Heart left ventricle (tissue), 16 donors: ENCODE measurements around the gene LIN9. TPM values are rescaled to one million over a fixed set of nuclear protein-coding genes. Genes with fewer than 3 reads are reported as not detected.
"Not testable (repeated sequence)": the region's sequence is repeated elsewhere in the genome, so short reads cannot be mapped to it uniquely, and the experiment has no call there.

Experiments used
- ATAC-seq, 4 donors: fragments of 200-7000 bp; cut with Tn5 transposase; one replicate each; pipeline ENCODE4 v1.9.1; 2020 to 2022; ENCODE audit warnings: moderate library complexity in 4 of 4, mild to moderate bottlenecking in 3 of 4, moderate number of reproducible peaks in 1 of 4
- DNase-seq, 5 donors: peaks; one replicate each; pipeline ENCODE4 v3.0.0-alpha.2; 2020
- H3K27ac ChIP-seq, 12 donors: fragments of 200-600 bp; sonication (generic) in 4 of 12; one replicate each; pipeline versions ENCODE4 v1.5.0 to v1.8.0; 2016 to 2022; ENCODE audit warnings: mild to moderate bottlenecking in 2 of 12
- H3K27me3 ChIP-seq, 9 donors: fragments of 200-600 bp; sonication (generic) in 2 of 9; one replicate each; pipeline versions ENCODE4 v1.5.1 to v1.8.0; 2016 to 2022; ENCODE audit warnings: mild to moderate bottlenecking in 3 of 9
- H3K36me3 ChIP-seq, 9 donors: fragments of 200-600 bp; sonication (generic) in 2 of 9; one replicate each; pipeline versions ENCODE4 v1.5.0 to v1.8.0; 2018 to 2022; ENCODE audit warnings: mild to moderate bottlenecking in 2 of 9
- H3K4me1 ChIP-seq, 12 donors: fragments of 200-600 bp; sonication (generic) in 4 of 12; one replicate each; pipeline versions ENCODE4 v1.5.0 to v1.8.0; 2016 to 2022; ENCODE audit warnings: mild to moderate bottlenecking in 3 of 12
- H3K4me3 ChIP-seq, 12 donors: fragments of 200-600 bp; sonication (generic) in 4 of 12; one replicate each; pipeline versions ENCODE4 v1.5.0 to v1.8.0; 2017 to 2022; ENCODE audit warnings: mild to moderate bottlenecking in 9 of 12, moderate library complexity in 4 of 12
- H3K9me3 ChIP-seq, 12 donors: fragments of 200-600 bp; sonication (generic) in 4 of 12; one replicate each; pipeline versions ENCODE4 v1.5.0 to v1.8.0; 2016 to 2022; ENCODE audit warnings: mild to moderate bottlenecking in 1 of 12
- POLR2A ChIP-seq, 2 donors: fragments of 450-650 bp; IDR thresholded peaks; one replicate each; pipeline ENCODE4 v1.6.1; 2017; ENCODE audit warnings: antibody characterized with exemption in 2 of 2, mild to moderate bottlenecking in 2 of 2, moderate library complexity in 2 of 2
- WGBS, 4 donors: extraction: QIAGEN DNeasy Blood & Tissue Kit in 2 of 4; methylation state at CpG; one replicate each; pipeline versions ENCODE4 v1.1.5 to v1.1.7; 2013 to 2018; 5-methylcytosine and 5-hydroxymethylcytosine counted together
- intact Hi-C, 10 donors: fragments of 100-400 bp; cut with DNase I; formaldehyde crosslinking; loops; one replicate each; pipeline versions ENCODE4 v1.11.1 to v1.14.2; 2022
- polyA plus RNA-seq, 2 donors: library from polyadenylated mRNA; stranded (reverse); fragments of 200-250 nt; gene quantifications; one replicate each; pipeline ENCODE4 v1.2.3, GENCODE V29; 2013
- total RNA-seq, 9 donors: library from RNA; depleted of rRNA in 2 of 9; stranded (reverse); fragments of >200 nt in 2 of 9; fragmentation: NEBNext Ultra II Directional in 3 of 9; extraction: Animal tissue kit (Norgen Biotek cat#: 25700) in 3 of 9; gene quantifications; one replicate each; pipeline versions ENCODE4 v1.1.0 to v1.2.4, GENCODE V29; 2016 to 2023
- TF ChIP-seq, protein P1 (sequence below), 12 donors: fragments of 200-600 bp; sonication (generic) in 4 of 12; IDR thresholded peaks; one replicate each; pipeline versions ENCODE4 v1.5.0 to v1.8.0; 2018 to 2022; ENCODE audit warnings: antibody characterized with exemption in 12 of 12, mild to moderate bottlenecking in 5 of 12
- donor health status: ischemic (EF 13 %, LVEDD 7.1; RV severe dilation, severe dysfunction).
- donor health status: healthy with polysubstance abuse.
- donor health status: DM: no; HTN: yes; CAD: no.
- donor health status: DM: no; HTN: no; CAD: no.
- donor health status: ischemic (EF 25% LVEDD 6.9; RV normal size, moderate dysfunction).
- donor health status: ischemic (EF 25% LVEDD 5.7; RV mildly dilated, moderate dysfunction).
- donor health status: healthy.
- donor health status: DM: yes; HTN: yes; CAD: no.
- donor health status: ischemic (EF 35%, LVEDD 5.7; RV mildly dilated, moderate dysfunction).
- donor health status: nonischemic (EF 11% LVEDD 7.7; RV severe dilation, severe dysfunction).
- donor health status: DM: yes; HTN: yes; CAD: no.
- donor health status: PGD.
- donor health status: ischemic (EF 29% LVEDD 5.4; RV normal size, mild dysfunction).
- donor health status: nonischemic (EF 23%, LVEDD 6.1; RV moderate dilation, normal function).

Gene LIN9
- total and polyA plus RNA-seq, 11 donors = 10.9 to 21.0 (median 17.7) TPM

DNA sequence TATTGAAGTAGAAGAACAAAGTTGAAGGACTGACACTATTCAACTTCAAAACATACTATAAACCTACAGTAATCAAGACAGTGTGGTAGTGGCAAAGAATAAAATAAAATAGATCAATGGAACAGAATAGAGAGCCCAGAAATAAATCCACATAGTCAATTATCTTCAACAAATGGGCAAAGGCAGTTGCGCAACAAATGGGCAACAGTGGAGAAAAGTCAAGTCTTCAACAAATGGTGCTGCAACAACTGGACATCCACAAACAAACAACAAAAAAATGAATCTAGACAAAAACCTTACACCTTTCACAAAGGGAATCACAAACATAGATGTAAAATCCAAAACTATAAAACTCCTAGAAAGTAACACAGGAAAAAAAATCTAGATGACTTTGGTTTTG is 47.1 kb downstream of the LIN9 start:
- Histone ChIP-seq H3K4me1 (no peaks in the 10 kb centered on the region), H3K27ac (no peak overlapping the region), H3K4me3 (no peak overlapping the region), H3K27me3 (no peaks in the 10 kb centered on the region), H3K36me3 (peaks cover 0 to 74% (median 3%) of the 10 kb centered on the region in 9 donors), H3K9me3 (peaks cover 0 to 33% (median 13%) of the 10 kb centered on the region in 12 donors)
- WGBS, 4 donors = 93 to 98% (median 98%) methylated on average over 1 of the region's 1 CpG
- TF ChIP-seq, protein P1, sequence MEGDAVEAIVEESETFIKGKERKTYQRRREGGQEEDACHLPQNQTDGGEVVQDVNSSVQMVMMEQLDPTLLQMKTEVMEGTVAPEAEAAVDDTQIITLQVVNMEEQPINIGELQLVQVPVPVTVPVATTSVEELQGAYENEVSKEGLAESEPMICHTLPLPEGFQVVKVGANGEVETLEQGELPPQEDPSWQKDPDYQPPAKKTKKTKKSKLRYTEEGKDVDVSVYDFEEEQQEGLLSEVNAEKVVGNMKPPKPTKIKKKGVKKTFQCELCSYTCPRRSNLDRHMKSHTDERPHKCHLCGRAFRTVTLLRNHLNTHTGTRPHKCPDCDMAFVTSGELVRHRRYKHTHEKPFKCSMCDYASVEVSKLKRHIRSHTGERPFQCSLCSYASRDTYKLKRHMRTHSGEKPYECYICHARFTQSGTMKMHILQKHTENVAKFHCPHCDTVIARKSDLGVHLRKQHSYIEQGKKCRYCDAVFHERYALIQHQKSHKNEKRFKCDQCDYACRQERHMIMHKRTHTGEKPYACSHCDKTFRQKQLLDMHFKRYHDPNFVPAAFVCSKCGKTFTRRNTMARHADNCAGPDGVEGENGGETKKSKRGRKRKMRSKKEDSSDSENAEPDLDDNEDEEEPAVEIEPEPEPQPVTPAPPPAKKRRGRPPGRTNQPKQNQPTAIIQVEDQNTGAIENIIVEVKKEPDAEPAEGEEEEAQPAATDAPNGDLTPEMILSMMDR (IDR thresholded peaks at IDR 0.05) = no peak
- no peak for TF ChIP-seq POLR2A (IDR thresholded peaks at IDR 0.05)
- no peak for ATAC-seq
- intact Hi-C loops = no loop called here
- no peak for DNase-seq

GRCh38 chr1:226255380-226255779 is 53.6 kb downstream of the LIN9 start:
- Histone ChIP-seq H3K36me3 (peaks cover 0 to 34% (median 6%) of the 10 kb centered on the region in 9 donors), H3K9me3 (peaks cover 0 to 16% (median 10%) of the 10 kb centered on the region in 12 donors), H3K4me1 (no peaks in the 10 kb centered on the region), H3K4me3 (no peak overlapping the region), H3K27ac (no peak overlapping the region), H3K27me3 (no peaks in the 10 kb centered on the region)
- intact Hi-C loops = no loop called here
- WGBS, 4 donors = 85 to 92% (median 86%) methylated on average over 3 of the region's 3 CpGs
- ATAC-seq = no peak
- no peak for DNase-seq
- TF ChIP-seq, protein P1 (IDR thresholded peaks at IDR 0.05) = no peak
- no peak for TF ChIP-seq POLR2A (IDR thresholded peaks at IDR 0.05)

DNA sequence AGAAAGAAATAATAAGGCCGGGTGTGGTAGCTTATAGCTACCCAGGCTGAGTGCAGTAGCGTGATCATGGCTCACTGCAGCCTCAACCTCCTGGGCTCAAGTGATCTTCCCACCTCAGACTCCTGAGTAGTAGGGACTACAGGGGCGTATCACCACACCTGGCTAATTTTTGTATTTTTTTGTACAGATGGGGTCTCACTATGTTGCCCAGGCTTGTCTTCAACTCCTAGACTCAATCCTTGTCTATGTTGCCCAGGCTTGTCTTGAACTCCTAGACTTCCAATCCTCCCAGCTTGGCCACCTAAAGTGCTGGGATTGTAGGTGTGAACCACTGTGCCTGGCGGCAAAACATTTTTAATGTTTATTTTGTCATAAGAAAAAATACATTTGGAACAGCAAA is 55.0 kb downstream of the LIN9 start:
- intact Hi-C loops = no loop called here
- H3K9me3 ChIP-seq = peaks cover 0 to 1% (median 0%) of the 10 kb centered on the region in 12 donors
- WGBS, 4 donors = 96 to 98% (median 97%) methylated on average over 4 of the region's 4 CpGs
- no peak for TF ChIP-seq POLR2A (IDR thresholded peaks at IDR 0.05)
- TF ChIP-seq, protein P1 (IDR thresholded peaks at IDR 0.05) = no peak
- ATAC-seq (no peak), DNase-seq (no peak)
- H3K27ac ChIP-seq = no peak overlapping the region
- H3K4me1 ChIP-seq = no peaks in the 10 kb centered on the region
- H3K27me3 ChIP-seq = no peaks in the 10 kb centered on the region
- peaks cover 0 to 34% (median 8%) of the 10 kb centered on the region in 9 donors for H3K36me3 ChIP-seq
- H3K4me3 ChIP-seq = no peak overlapping the region

GRCh38 chr1:226252841-226253240 is 56.1 kb downstream of the LIN9 start:
- DNase-seq = not testable (repeated sequence)

GRCh38 chr1:226250511-226250910 is 58.5 kb downstream of the LIN9 start:
- Histone ChIP-seq H3K36me3 (peaks cover 0 to 27% (median 8%) of the 10 kb centered on the region in 9 donors), H3K4me3 (no peak overlapping the region), H3K27ac (no peak overlapping the region), H3K4me1 (peaks cover 0 to 13% (median 0%) of the 10 kb centered on the region in 12 donors), H3K27me3 (no peaks in the 10 kb centered on the region), H3K9me3 (no peaks in the 10 kb centered on the region)
- no peak for ATAC-seq
- no peak for DNase-seq
- 96 to 100% (median 98%) methylated on average over 1 of the region's 1 CpG for WGBS, 4 donors
- intact Hi-C loops = no loop called here
- TF ChIP-seq, protein P1 (IDR thresholded peaks at IDR 0.05) = no peak
- TF ChIP-seq POLR2A (IDR thresholded peaks at IDR 0.05) = no peak

More at GRCh38 chr1:226252841-226253240, 56.1 kb downstream of the LIN9 start:
- WGBS, 4 donors = 97 to 98% (median 97%) methylated on average over 7 of the region's 7 CpGs
- Histone ChIP-seq H3K4me1 (peaks cover 0 to 11% (median 0%) of the 10 kb centered on the region in 12 donors), H3K36me3 (peaks cover 0 to 32% (median 8%) of the 10 kb centered on the region in 9 donors)
- H3K9me3 ChIP-seq, H3K27ac ChIP-seq, intact Hi-C loops, H3K27me3 ChIP-seq, H3K4me3 ChIP-seq, ATAC-seq: not testable (repeated sequence)
